SK-N-SH treated with all-trans-retinoic acid at 6 μM for 48 hours (cell line): Measurements from ENCODE around the gene CTNNAL1.

Experiments used
- OSR1 ChIP-seq: fragments of 250-450 bp; sonication (Bioruptor Pico); IDR thresholded peaks from 2 replicates; pipeline ENCODE4 v1.8.0; 2022; ENCODE audit warnings: moderate library complexity, mild to moderate bottlenecking, inconsistent platforms
- PPARA ChIP-seq: fragments of 250-450 bp; sonication (Bioruptor Pico); IDR thresholded peaks from 2 replicates; pipeline ENCODE4 v1.5.0; 2020; ENCODE audit warnings: mild to moderate bottlenecking, borderline replicate concordance
- SNAI2 ChIP-seq: fragments of 250-450 bp; sonication (Bioruptor Pico); IDR thresholded peaks from 2 replicates; pipeline ENCODE4 v1.5.0; 2020; ENCODE audit warnings: mild to moderate bottlenecking, moderate library complexity

- TF ChIP-seq PPARA (CRISPR knock-in tag) = no peak
- TF ChIP-seq OSR1 = no peak
- TF ChIP-seq SNAI2 (CRISPR knock-in tag) = no peak
Measured at GRCh38 chr9:108937561-108938305, 75.6 kb downstream of the CTNNAL1 start.
